SK-N-SH treated with all-trans-retinoic acid at 6 μM for 48 hours (cell line): ENCODE measurements around the gene VCAN.
"Not testable (repeated sequence)": the region's sequence is repeated elsewhere in the genome, so short reads cannot be mapped to it uniquely, and the experiment has no call there.

ENCODE experiments used
- ATAC-seq: fragments of 200-7000 bp; cut with Tn5 transposase; 3 replicates; pipeline ENCODE4 v1.9.1; 2020; ENCODE audit warnings: mild to moderate bottlenecking, moderate library complexity
- ARNTL ChIP-seq: fragments of 450-650 bp; formaldehyde crosslinking; IDR thresholded peaks from 2 replicates; pipeline ENCODE4 v1.5.0; 2020; ENCODE audit warnings: low read depth, mild to moderate bottlenecking, moderate library complexity, borderline replicate concordance
- GLIS3 ChIP-seq: fragments of 250-450 bp; sonication (Bioruptor Pico); IDR thresholded peaks from 2 replicates; pipeline ENCODE4 v1.5.0; 2020; ENCODE audit warnings: mild to moderate bottlenecking, moderate library complexity
- ISL1 ChIP-seq: fragments of 250-450 bp; sonication (Bioruptor Pico); IDR thresholded peaks from 2 replicates; pipeline ENCODE4 v2.1.2; 2022; ENCODE audit warnings: mild to moderate bottlenecking, moderate library complexity
- OSR1 ChIP-seq: fragments of 250-450 bp; sonication (Bioruptor Pico); IDR thresholded peaks from 2 replicates; pipeline ENCODE4 v1.8.0; 2022; ENCODE audit warnings: moderate library complexity, mild to moderate bottlenecking, inconsistent platforms
- PPARA ChIP-seq: fragments of 250-450 bp; sonication (Bioruptor Pico); IDR thresholded peaks from 2 replicates; pipeline ENCODE4 v1.5.0; 2020; ENCODE audit warnings: mild to moderate bottlenecking, borderline replicate concordance
- RARB ChIP-seq: fragments of 250-450 bp; sonication (Bioruptor Pico); IDR thresholded peaks from 2 replicates; pipeline ENCODE4 v1.8.0; 2021; ENCODE audit warnings: mild to moderate bottlenecking, moderate library complexity
- TCF4 ChIP-seq: fragments of 250-450 bp; sonication (Bioruptor Pico); IDR thresholded peaks from 2 replicates; pipeline ENCODE4 v1.8.0; 2021; ENCODE audit warnings: mild to moderate bottlenecking, moderate library complexity, borderline replicate concordance
- TOX ChIP-seq: fragments of 250-450 bp; sonication (Bioruptor Pico); IDR thresholded peaks from 2 replicates; pipeline ENCODE4 v1.8.0; 2021; ENCODE audit warnings: mild to moderate bottlenecking, moderate library complexity, borderline replicate concordance
- ZC3H10 ChIP-seq: fragments of 250-450 bp; sonication (Bioruptor Pico); IDR thresholded peaks from 2 replicates; pipeline ENCODE4 v1.5.1; 2021; ENCODE audit warnings: mild to moderate bottlenecking, moderate library complexity
- ZFP3 ChIP-seq: fragments of 250-450 bp; sonication (Bioruptor Pico); IDR thresholded peaks from 2 replicates; pipeline ENCODE4 v1.5.0; 2020; ENCODE audit warnings: mild to moderate bottlenecking, moderate library complexity
- ZFP30 ChIP-seq: fragments of 450-650 bp; formaldehyde crosslinking; IDR thresholded peaks from 2 replicates; pipeline ENCODE4 v1.5.0; 2022; ENCODE audit warnings: mild to moderate bottlenecking, moderate library complexity
- ZNF70 ChIP-seq: fragments of 450-650 bp; formaldehyde crosslinking; IDR thresholded peaks from 2 replicates; pipeline ENCODE4 v1.5.0; 2020; ENCODE audit warnings: mild to moderate bottlenecking, moderate library complexity
- ZNF8 ChIP-seq: fragments of 450-650 bp; formaldehyde crosslinking; IDR thresholded peaks from 2 replicates; pipeline ENCODE4 v1.5.0; 2020; ENCODE audit warnings: mild to moderate bottlenecking, moderate library complexity
- TF ChIP-seq, protein P1 (sequence below): fragments of 250-450 bp; sonication (Bioruptor Pico); IDR thresholded peaks from 2 replicates; pipeline ENCODE4 v1.5.0; 2020; ENCODE audit warnings: mild to moderate bottlenecking, moderate library complexity
- TF ChIP-seq, protein P2 (sequence below): fragments of 250-450 bp; sonication (Bioruptor Pico); IDR thresholded peaks from 2 replicates; pipeline ENCODE4 v1.5.1; 2020; ENCODE audit warnings: low read depth, mild to moderate bottlenecking, moderate library complexity
- TF ChIP-seq, protein P3 (sequence below): fragments of 250-450 bp; sonication (Bioruptor Pico); IDR thresholded peaks from 2 replicates; pipeline ENCODE4 v1.8.0; 2021; ENCODE audit warnings: low read depth, mild to moderate bottlenecking, moderate library complexity, borderline replicate concordance
- TF ChIP-seq, protein P4 (sequence below): fragments of 250-450 bp; sonication (Bioruptor Pico); IDR thresholded peaks from 2 replicates; pipeline ENCODE4 v1.8.0; 2020; ENCODE audit warnings: mild to moderate bottlenecking, moderate library complexity, borderline replicate concordance

The VCAN gene

DNA sequence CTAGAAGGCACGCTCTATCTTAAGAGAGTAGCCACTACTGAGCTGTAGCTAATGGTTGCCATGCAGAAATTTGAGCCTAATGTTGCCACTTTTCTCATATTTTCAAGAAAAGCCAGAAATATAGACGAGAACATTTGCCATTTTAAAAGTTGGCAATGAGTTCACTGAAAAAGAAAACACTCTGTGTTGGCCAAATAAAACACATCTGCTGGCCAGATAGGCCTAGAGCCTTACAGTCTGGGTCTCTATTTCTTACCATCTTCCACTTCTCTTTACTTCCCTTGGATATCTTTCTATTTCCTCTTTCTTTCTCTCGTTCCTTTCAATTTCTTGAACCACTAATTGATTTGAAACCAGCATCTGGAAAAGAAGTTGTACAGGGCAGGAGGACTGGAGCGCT is 36.6 kb upstream of the VCAN start:
- TF ChIP-seq ISL1 (CRISPR knock-in tag) (no peak), TCF4 (CRISPR knock-in tag) (no peak)
- no peak for ATAC-seq

DNA sequence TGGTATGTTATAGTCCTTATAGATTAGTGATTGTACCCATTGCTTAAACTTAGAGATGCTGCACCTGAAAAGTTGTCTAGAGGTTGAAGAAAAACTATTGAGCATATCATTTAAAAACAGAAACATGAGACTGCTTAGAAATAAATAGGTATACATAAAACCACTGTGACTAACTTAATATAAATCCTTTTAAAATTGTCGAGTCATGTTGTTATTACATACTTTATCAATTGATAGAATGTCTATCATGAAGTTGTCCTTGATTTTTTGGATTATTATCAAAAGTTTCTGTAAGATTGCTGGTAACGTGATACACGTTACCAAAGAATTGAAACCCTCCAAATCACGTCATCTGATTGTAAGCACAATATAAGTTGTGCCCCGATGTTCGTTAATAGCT is 35.3 kb upstream of the VCAN start:
- TF ChIP-seq ARNTL (CRISPR knock-in tag) (no peak), ISL1 (CRISPR knock-in tag) (no peak), ZFP30 (CRISPR knock-in tag) (no peak), OSR1 (no peak), ZC3H10 (CRISPR knock-in tag) (no peak), ZFP3 (CRISPR knock-in tag) (no peak), ZNF8 (CRISPR knock-in tag) (no peak), PPARA (CRISPR knock-in tag) (no peak), GLIS3 (no peak)
- TF ChIP-seq, protein P1, sequence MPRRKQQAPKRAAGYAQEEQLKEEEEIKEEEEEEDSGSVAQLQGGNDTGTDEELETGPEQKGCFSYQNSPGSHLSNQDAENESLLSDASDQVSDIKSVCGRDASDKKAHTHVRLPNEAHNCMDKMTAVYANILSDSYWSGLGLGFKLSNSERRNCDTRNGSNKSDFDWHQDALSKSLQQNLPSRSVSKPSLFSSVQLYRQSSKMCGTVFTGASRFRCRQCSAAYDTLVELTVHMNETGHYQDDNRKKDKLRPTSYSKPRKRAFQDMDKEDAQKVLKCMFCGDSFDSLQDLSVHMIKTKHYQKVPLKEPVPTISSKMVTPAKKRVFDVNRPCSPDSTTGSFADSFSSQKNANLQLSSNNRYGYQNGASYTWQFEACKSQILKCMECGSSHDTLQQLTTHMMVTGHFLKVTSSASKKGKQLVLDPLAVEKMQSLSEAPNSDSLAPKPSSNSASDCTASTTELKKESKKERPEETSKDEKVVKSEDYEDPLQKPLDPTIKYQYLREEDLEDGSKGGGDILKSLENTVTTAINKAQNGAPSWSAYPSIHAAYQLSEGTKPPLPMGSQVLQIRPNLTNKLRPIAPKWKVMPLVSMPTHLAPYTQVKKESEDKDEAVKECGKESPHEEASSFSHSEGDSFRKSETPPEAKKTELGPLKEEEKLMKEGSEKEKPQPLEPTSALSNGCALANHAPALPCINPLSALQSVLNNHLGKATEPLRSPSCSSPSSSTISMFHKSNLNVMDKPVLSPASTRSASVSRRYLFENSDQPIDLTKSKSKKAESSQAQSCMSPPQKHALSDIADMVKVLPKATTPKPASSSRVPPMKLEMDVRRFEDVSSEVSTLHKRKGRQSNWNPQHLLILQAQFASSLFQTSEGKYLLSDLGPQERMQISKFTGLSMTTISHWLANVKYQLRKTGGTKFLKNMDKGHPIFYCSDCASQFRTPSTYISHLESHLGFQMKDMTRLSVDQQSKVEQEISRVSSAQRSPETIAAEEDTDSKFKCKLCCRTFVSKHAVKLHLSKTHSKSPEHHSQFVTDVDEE (CRISPR knock-in tag), result no peak
- TF ChIP-seq, protein P2, sequence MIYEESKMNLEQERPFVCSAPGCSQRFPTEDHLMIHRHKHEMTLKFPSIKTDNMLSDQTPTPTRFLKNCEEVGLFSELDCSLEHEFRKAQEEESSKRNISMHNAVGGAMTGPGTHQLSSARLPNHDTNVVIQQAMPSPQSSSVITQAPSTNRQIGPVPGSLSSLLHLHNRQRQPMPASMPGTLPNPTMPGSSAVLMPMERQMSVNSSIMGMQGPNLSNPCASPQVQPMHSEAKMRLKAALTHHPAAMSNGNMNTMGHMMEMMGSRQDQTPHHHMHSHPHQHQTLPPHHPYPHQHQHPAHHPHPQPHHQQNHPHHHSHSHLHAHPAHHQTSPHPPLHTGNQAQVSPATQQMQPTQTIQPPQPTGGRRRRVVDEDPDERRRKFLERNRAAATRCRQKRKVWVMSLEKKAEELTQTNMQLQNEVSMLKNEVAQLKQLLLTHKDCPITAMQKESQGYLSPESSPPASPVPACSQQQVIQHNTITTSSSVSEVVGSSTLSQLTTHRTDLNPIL (CRISPR knock-in tag), result no peak
- TF ChIP-seq, protein P3, sequence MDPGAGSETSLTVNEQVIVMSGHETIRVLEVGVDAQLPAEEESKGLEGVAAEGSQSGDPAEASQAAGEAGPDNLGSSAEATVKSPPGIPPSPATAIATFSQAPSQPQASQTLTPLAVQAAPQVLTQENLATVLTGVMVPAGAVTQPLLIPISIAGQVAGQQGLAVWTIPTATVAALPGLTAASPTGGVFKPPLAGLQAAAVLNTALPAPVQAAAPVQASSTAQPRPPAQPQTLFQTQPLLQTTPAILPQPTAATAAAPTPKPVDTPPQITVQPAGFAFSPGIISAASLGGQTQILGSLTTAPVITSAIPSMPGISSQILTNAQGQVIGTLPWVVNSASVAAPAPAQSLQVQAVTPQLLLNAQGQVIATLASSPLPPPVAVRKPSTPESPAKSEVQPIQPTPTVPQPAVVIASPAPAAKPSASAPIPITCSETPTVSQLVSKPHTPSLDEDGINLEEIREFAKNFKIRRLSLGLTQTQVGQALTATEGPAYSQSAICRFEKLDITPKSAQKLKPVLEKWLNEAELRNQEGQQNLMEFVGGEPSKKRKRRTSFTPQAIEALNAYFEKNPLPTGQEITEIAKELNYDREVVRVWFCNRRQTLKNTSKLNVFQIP (CRISPR knock-in tag), result no peak
- ATAC-seq, result no peak

DNA sequence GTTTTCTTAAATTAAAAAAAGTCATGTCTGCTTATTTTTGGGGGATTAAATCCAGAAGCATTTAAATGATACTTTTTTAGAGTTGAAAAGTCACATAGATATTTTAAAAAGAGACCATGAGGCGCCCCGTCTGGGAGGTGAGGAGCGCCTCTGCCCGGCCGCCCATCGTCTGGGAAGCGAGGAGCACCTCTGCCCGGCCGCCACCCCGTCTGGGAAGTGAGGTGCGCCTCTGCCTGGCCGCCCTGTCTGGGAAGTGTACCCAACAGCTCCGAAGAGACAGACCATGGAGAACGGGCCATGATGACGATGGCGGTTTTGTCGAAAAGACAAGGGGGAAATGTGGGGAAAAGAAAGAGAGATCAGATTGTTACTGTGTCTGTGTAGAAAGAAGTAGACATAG is 33.8 kb upstream of the VCAN start:
- ATAC-seq, result not testable (repeated sequence)

DNA sequence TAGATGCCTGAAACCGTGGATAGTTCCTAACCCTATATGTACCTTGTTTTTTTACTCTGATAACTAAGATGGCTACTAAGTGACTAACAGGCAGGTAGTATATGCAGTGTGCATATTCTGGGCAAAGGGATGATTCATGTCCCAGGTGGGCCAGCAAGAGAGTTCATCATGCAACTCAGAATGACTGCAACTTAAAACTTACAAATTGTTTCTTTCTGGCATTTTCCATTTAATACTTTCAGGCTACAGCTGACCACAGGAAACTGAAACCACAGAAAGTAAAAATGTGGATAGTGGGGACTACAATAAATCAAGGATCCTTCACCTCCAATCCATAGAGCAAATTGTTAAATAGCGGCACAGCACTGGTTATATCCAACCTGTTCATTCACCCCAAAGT is 30.7 kb upstream of the VCAN start:
- TF ChIP-seq, protein P4, sequence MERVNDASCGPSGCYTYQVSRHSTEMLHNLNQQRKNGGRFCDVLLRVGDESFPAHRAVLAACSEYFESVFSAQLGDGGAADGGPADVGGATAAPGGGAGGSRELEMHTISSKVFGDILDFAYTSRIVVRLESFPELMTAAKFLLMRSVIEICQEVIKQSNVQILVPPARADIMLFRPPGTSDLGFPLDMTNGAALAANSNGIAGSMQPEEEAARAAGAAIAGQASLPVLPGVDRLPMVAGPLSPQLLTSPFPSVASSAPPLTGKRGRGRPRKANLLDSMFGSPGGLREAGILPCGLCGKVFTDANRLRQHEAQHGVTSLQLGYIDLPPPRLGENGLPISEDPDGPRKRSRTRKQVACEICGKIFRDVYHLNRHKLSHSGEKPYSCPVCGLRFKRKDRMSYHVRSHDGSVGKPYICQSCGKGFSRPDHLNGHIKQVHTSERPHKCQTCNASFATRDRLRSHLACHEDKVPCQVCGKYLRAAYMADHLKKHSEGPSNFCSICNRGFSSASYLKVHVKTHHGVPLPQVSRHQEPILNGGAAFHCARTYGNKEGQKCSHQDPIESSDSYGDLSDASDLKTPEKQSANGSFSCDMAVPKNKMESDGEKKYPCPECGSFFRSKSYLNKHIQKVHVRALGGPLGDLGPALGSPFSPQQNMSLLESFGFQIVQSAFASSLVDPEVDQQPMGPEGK (CRISPR knock-in tag), result no peak
- TF ChIP-seq ISL1 (CRISPR knock-in tag), result no peak
- TF ChIP-seq ZNF70, result no peak
- no peak for TF ChIP-seq GLIS3
- TF ChIP-seq ZC3H10 (CRISPR knock-in tag), result no peak
- TF ChIP-seq TOX (CRISPR knock-in tag), result no peak
- no peak for TF ChIP-seq TCF4 (CRISPR knock-in tag)
- TF ChIP-seq, protein P3 (CRISPR knock-in tag), result no peak
- ATAC-seq, result no peak

DNA sequence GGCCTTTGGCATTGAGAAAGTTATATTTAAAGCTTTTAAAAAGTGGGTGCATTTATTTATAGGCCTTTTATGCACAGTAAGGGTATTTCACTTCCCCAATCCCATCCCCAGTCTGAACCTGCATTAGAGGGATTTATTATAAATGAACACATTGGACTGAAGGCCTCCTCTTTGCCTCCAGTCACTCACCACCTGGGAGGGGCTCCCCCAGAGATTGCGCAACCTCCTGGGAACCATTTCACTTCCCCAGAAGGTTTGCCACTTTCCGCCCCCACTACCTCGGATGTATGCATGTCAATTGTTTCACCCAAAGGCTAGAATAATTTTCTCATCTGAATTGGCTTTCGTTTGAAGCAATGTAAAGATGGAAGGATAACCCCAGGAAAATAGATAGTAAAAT is 29.8 kb upstream of the VCAN start:
- TF ChIP-seq GLIS3 (no peak), RARB (CRISPR knock-in tag) (no peak)
- ATAC-seq, result no peak
